Measurements from ENCODE around the gene CHST9. TPM values are rescaled to one million over a fixed set of nuclear protein-coding genes. Genes with fewer than 3 reads are reported as not detected.
"Not testable (repeated sequence)": the region's sequence is repeated elsewhere in the genome, so short reads cannot be mapped to it uniquely, and the experiment has no call there.

Gene CHST9
- total RNA-seq, 2 donors from 2014 or later, result 0.44 to 1.0 TPM

DNA sequence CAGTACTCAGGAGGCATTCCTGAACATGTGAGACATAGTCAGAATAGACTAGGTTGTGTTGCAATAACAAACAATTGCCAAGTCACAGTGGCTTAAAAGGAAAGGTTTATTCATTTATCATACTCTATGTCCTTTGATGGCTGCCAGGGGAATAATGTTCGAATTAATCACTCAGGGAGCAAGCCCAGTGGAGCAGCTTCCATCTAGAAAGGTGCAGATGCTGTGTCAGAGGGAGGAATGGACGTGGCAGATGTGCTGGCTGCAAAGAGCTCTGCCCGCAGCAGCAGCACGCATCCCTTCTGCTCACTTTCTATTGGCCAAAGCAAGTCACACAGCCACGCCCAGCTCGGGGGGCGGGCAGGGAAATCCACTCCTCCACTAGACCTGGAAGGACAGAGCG, 213.7 kb downstream of the CHST9 start:
- intact Hi-C loops (cut with DNase I), result no loop called here

DNA sequence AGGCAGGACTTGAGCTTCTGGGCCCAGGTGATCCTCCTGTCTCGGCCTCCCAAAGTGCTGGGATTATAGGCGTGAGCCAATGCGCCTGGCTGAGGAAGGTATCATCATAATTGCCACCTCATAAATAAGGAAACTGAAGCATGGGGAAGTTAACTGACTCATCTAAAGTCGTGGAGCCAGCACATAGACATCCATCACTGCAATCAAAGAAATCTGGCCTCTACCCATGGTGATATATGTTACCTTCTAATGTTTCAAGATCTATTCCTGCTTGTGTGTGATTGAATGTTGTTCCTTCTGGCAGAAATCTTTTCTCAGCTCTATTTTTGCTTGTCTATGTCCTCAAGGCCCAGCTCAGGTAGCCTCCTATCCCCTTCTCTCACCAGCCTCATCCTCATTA, 214.5 kb downstream of the CHST9 start:
- ATAC-seq, result no peak
- intact Hi-C loops (cut with DNase I), result no loop called here
- DNase-seq, result no peak

More for the DNA sequence above, 213.7 kb downstream of the CHST9 start:
- DNase-seq, result no peak
- no peak for ATAC-seq

DNA sequence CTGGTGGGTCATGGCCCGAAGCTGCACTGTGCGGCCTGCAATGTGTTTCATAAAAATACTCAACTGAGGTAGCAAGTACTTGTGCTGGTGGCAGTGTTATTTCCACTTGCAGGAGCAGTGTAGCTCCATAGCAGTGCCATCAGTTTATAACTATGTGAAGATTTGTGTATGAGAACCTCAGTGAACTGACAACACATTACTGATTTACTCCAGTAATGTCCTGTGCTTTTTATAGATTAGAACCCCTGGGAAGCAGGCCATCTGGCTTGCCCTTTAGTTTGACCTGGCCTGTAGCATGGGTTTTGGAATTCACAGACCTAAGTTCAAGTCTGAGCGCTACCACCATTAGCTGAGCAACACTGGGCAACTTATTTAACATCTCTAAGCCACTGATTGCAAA, 219.9 kb downstream of the CHST9 start:
- intact Hi-C loops (cut with DNase I), result loop anchor here in 1 of 2 donors (10.0 kb wide), 1 partner anchor 160 kb away; no protein-coding TSS in a partner anchor
- ATAC-seq (peak in 1 of 2 donors; percentile 29), DNase-seq (no peak)

DNA sequence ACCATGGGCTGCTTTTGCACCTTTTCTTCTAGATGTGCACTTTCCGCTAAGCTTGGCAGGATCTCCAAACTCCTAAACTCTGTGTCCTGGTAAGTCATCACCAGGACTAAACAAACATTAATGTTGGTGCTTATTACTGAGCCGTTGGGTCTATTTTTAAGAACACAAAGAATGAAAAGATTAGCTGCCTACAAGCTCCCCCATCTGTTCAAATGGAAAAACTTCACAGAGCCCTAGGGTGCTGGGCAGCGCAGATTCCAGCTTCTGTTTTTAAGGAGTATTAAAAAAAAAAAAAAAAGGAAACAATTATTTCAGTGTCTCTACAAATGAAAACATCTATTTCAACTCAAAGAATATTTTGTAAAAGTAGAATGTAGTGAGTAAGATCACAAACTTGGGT, 221.8 kb downstream of the CHST9 start:
- intact Hi-C loops (cut with DNase I), result loop anchor here (5.0 to 10.0 kb wide), 2 partner anchors 156 to 158 kb away; no protein-coding TSS in a partner anchor
- DNase-seq, result no peak
- ATAC-seq, result no peak

DNA sequence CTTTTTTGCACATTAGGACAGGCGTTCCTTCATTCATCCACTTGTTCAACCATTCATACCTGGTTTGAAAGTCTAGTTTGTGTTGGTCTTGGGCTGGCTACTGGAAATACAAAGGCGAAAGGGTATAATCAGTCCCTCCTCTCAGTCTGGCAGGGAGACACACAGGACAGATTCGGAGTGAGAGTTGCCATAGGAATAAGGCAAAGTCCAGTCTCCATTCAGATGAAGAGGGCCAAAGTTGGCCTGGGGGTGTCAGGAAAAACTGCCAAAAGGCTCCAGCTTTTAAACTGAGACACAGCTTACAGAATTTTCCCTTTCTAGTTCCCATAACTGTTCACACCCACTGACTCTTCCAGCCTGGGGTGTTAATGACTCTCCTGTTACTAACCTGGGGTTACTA, 223.3 kb downstream of the CHST9 start:
- intact Hi-C loops (cut with DNase I), result loop anchor here (5.0 to 10.0 kb wide), 2 partner anchors 155 to 157 kb away; no protein-coding TSS in a partner anchor
- ATAC-seq, result no peak
- DNase-seq, result no peak

DNA sequence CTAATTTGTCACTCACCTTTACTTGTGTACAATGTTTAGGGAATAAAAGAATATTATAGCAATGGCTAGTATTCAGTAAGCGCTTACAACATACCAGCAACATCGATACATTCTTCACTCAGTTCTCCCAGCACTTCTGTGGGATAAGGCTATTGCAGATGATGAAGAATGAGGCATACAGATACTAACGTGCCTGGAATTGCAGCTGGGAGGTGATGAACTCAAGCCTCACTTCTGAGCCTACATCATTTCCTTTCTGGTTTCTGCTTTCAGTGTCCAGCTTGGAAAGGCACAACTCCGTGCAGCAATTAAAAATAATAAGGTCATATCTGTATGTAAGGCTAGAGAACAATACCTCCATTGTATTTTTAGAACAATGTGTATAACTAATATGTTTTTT, 224.2 kb downstream of the CHST9 start:
- DNase-seq (no peak), ATAC-seq (no peak)
- intact Hi-C loops (cut with DNase I), result loop anchor here (5.0 to 10.0 kb wide), 2 partner anchors 154 to 156 kb away; no protein-coding TSS in a partner anchor

DNA sequence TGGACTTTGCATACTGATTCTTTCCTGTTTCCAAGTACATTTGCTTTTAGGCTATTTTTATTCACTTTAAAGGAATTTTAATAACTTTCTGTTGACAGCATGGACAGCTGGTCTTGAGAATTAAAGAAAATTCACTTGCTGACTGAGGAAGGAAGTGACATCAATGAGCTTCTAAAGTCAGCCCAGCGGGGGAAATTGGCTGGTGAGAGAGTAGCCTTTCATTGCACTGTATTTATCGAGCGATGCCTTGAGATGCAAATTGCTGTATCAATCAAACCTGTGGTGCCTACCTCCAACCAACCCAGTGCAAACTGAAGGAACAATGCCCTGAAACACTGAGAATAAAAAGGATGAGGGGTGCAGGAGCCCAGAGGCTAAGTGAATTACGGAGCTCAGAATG, 228.2 kb downstream of the CHST9 start:
- DNase-seq (no peak), ATAC-seq (no peak)
- intact Hi-C loops (cut with DNase I), result no loop called here

DNA sequence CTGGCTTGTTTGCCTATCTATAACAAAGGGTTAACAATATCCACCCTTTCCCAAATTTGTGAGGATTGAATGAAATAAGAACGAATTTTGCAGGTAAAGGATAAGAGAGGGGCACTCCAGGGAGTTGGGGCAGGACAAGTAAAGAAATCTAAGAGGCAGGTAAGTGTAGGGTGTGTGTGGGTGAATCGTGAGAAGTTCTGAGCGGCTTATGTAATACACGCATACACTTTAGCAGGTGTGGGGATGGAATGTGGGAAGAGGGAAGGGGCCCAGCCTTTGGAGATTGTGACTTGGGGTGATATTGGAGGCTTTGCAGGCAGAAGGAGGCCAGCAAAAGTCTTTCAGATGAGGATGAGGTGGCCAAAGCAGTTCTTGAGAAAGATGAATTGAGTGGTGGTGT, 236.4 kb downstream of the CHST9 start:
- ATAC-seq, result no peak
- no peak for DNase-seq
- intact Hi-C loops (cut with DNase I), result no loop called here

DNA sequence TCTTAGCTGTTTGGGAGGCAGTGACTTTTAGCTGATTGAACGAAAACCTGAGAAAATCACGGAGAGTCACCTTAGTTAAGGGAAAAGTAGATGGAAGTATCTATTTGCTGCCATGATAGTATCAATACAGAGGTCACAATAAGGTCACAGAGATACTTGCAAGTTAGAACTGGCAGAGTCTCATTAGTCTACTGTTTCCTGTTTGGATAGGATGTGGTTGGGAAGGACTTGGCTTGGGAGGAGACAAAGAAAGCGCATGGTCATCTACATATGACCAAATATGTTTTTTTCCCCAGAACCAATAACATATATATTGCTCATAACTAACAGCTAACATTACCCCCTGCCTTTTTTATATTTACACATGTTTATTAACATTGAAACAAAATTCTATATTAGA, 241.2 kb downstream of the CHST9 start:
- intact Hi-C loops (cut with DNase I), result no loop called here
- ATAC-seq, result no peak
- DNase-seq, result no peak

DNA sequence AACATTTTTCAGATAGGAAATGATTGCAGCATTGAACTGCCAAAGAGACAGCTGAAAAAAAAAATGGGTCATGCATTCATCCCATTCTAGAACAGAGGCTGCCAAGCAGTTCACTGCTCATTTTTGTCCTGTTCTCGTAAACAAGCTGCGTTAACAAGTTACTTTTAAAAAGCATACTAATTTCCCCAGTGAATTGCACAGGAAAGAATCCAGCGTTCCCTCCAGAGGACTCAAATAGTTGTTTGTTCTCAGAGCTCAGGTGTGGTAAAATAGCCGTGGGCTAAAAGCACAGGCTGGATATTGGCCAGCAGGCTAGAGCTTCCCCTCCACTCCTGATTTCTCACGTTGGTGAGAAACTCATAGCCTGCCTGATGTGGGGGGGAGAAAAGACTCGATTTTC, 243.5 kb downstream of the CHST9 start:
- DNase-seq (no peak), ATAC-seq (no peak)
- intact Hi-C loops (cut with DNase I), result no loop called here

DNA sequence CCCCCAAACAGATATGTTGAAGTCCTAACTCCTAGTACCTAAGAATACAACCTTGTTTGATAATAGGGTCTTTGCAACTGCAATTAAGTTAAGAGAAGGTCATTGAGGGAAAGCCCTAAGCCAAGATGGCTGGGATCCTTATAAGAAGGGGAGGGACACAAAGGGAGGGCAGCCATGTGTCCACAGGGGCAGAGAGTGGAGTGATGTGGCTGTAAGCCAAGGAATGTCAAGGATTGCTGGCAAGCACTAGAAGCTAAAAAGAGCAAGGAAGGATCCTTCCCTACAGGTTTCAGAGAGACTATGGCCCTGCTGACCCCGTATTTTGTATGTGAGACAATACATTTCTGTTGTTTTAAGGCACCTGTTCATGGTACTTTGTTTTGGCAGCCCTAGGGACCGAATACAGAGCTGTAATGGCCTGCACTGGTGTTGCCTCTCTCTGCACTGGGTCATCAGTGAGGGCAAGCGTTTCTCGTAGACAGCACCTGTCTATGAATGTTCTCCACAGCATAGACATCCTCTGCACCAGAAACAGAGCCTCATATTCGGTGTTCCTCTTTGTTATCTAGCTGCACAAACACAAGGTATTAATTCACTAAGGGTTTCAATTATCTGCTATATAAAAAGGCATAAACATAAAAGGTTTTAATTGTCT, 244.2 kb downstream of the CHST9 start:
- intact Hi-C loops (cut with DNase I), result no loop called here
- ATAC-seq (no peak), DNase-seq (no peak)

DNA sequence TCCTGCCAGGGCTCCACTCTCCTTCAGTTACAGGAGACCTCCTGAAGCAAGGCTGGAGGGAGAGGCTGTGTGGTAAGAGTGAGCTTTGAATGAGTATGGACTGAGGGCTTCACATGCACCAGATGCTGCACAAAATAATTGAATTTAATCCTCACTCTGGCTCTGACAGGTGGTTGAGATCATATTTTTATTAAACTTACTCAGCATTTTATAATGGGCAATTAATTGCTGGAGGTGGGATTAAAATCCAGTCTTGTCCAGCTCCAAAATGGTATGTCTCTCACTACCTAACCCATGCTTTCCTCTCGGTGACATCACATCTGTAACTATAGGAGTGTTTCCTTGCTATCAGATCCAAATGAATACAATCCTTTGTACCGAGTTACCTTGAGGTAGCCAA, 253.4 kb downstream of the CHST9 start:
- no peak for ATAC-seq
- DNase-seq, result no peak
- intact Hi-C loops (cut with DNase I), result no loop called here

DNA sequence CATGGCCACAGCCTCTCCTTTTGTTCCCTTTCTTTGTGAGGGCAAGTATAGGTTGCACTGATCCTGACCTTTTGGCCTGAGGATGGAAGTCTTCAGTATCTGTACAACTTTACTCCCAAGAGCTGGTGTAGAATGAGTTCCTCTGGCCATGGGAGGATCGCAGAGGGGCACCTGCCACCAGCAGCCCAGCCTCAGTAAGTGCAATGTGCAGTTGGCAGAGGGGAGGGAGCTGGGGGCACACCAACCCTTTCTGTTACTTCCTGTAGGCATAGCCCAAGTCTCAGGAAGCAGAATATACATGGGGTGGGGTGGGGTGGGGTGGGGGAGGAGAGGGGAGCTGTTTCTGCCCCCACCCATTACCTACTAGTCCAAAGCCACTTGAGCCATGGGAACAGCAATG, 254.5 kb downstream of the CHST9 start:
- no peak for DNase-seq
- intact Hi-C loops (cut with DNase I), result no loop called here
- no peak for ATAC-seq

DNA sequence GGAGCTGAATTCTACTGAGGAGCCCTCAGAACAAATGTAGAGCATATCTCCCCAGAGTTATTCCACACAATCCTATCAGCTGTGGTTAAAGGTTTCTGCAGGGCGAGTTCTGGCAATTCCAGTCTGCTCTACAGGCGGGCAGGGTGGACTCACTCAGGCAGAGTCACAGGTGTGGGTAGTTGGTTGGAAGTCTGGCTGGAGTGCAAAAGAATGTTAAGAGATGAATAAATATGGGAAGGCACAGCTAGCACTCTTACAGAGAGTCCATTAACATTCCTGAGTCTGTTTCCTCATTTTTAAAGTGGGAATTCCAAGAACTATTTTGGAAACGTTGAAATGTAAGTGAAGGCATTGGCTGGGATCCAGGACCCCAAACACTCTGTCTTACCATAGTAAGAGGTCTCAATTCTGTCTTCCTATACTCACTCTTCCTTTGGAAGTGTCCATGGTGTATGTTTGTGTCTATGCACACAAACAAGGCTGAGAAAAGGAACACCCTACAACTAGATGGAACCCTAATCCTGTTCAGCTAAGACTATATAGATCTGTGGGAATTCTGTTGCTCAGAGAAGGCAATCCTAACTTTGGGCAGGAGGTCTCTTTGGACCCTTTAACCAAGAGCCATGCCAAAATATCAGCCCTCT, 256.3 kb downstream of the CHST9 start:
- intact Hi-C loops (cut with DNase I), result no loop called here
- DNase-seq, result no peak
- ATAC-seq, result no peak

DNA sequence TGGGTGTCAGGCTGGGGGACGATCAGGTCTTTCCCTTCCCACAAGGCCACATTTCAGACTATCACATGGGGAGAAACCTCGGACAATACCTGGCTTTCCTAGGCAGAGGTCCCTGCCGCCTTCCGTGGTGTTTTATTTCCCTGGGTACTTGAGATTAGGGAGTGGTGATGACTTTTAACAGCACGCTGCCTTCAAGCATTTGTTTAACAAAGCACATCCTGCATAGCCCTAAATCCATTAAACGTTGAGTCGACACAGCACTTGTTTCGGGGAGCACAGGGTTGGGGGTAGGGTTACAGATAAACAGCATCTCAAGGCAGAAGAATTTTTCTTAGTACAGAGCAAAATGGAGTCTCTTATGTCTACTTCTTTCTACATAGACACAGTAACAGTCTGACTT, 257.3 kb downstream of the CHST9 start:
- ATAC-seq; DNase-seq; intact Hi-C loops (cut with DNase I): not testable (repeated sequence)

DNA sequence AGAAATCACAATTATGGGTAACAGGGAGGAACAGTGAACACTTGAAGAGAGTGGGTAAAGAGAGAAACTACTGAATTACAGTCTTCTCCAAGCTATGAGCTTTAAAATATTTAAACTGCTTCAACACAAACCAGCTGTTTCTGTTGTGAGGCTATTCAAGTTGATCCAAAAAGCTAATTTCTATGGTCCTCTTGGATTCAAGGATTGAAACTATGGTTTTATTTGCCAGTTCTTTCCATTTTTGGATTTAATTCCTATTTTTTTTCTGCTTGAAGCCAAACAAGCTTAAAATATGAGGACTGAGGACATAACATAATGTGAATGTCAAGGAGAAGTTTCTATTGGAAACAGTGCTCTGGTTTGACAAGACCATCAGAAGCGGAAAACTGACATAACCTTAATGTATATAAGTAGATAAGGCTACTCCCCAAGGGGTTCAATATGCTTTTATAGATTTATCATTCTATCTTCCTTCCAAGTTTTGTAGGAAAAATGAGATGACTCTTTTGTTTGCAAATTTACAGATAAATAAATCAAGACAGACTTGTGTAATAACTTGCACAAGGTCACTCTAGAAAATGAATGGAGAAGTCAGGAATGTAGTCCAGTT, 258.9 kb downstream of the CHST9 start:
- intact Hi-C loops (cut with DNase I), result no loop called here
- ATAC-seq (no peak), DNase-seq (no peak)

DNA sequence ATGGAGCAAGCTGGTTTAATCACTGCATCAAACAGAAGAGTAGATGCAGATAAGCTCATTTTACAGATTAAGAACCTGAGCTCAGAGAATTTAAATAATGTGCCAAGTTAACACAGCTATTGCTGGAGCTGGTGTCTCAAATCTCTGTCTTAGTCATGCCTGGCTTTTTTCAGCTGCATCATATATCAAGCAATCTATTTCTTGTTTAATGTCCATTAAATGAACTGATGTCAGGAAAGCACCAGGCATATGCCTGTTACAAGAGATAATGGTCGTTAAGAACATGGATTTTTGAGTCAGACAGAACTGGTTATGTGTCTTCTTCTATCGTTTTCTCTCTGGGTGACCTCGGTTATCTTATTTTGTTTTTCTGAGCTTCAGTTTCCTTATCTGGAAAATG, 259.8 kb downstream of the CHST9 start:
- DNase-seq (no peak), ATAC-seq (no peak)
- intact Hi-C loops (cut with DNase I), result no loop called here

DNA sequence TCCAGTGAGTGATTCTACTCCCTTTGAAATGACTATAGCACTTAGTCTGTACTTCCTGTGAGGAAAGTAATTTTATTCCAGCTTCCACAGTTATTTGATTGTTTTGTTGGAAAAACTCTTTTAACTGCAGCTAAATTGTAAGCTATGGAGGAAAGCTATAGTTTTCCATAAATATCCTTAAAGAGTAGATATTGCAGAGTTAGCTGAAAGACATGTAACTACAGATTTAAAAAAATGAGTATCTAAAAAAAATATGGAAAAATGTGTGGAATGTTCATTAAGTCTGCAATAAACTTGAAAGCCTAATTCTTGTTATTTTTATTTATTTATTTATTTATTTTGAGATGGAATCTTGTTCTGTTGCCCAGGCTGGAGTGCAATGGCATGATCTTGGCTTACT, 262.8 kb downstream of the CHST9 start:
- no peak for DNase-seq
- intact Hi-C loops (cut with DNase I), result no loop called here
- ATAC-seq, result no peak

DNA sequence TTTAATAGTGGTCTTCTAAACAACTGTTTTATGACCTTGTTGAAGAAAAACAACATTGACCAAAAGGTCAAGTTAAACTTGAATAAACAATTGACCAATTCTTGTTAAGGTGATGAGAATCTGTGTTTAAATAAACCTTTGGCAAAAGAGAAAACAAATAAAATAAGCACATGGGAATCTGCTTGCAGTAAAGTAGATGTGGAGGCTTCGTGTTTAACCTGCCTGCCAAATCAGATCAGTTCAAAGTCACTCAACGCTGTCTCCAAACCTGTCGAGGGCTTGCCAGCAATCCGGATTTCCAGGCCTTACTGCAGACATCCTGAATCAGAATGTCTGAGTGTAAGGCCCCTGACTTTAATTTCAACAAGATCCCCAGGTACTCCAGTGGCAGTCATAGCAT, 264.5 kb downstream of the CHST9 start:
- DNase-seq (no peak), ATAC-seq (no peak)

DNA sequence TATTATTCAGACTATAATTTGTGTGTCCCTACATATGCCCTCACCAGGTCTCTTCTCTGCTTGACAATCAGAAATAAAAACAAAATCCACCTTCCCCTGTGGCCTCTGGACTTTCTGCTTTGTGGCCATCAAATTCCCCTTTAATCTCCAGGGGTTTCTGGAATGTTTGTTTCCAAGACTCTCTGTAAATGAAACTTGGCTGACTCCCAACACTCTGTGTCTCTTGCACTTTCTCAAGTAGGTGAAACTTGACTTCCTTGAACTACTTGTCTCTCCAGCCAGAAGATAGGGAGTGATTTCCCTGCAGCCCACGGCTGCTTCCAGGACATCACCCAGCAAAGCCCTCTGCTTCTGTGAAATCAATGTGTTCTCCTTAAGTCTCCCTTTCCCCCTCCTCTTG, 265.5 kb downstream of the CHST9 start:
- DNase-seq, result no peak
- no peak for ATAC-seq
- intact Hi-C loops (cut with DNase I), result no loop called here

More for the DNA sequence above, 264.5 kb downstream of the CHST9 start:
- intact Hi-C loops (cut with DNase I), result no loop called here

DNA sequence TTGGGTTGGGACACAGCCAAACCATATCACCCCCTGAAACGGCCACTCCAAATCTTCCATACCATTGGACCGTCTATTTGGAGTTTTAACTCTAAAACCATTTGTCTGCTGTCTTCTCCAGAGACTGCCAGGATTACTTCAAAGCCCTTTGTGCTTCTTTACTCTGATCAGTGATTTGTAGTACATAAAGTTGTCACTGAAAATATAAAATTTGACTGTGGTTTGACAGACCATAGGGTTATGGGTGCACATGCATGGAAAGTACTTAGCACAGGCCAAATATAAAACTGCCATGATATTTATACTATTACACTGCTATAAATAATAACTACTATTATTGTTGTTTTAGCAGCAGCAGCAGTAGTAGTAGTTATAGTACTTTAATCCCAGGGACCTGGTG, 265.9 kb downstream of the CHST9 start:
- ATAC-seq (no peak), DNase-seq (no peak)
- intact Hi-C loops (cut with DNase I), result no loop called here

Measured in left cardiac atrium (tissue), 4 donors.